Anterior cingulate cortex (tissue), 58 donors: ENCODE measurements around the gene SPECC1.

ENCODE experiments used
- DNase-seq, 58 donors: peaks; one replicate each; lab custom pipeline; 2025; lab: John Stamatoyannopoulos, UW

The SPECC1 gene

GRCh38 chr17:20121359-20122253, 112.4 kb downstream of the SPECC1 start:
- peak in 49 of 58 donors; percentile 20 to 82 (median 66) for DNase-seq

- DNase-seq, result peak in 15 of 58 donors; percentile 12 to 62 (median 32)
These were observed 113.2 kb downstream of the SPECC1 start for GRCh38 chr17:20122254-20122879.

- no peak for DNase-seq
These were observed 114.0 kb downstream of the SPECC1 start for GRCh38 chr17:20123209-20123608.

GRCh38 chr17:20125724-20126123, 116.6 kb downstream of the SPECC1 start:
- peak in 1 of 58 donors; percentile 70 for DNase-seq

- no peak for DNase-seq
These were observed 118.3 kb downstream of the SPECC1 start for GRCh38 chr17:20127360-20128035.

GRCh38 chr17:20128036-20128667, 119.0 kb downstream of the SPECC1 start:
- DNase-seq, result no peak

GRCh38 chr17:20133517-20133916, 124.4 kb downstream of the SPECC1 start:
- DNase-seq, result no peak

- DNase-seq, result no peak
These were observed 132.2 kb downstream of the SPECC1 start for GRCh38 chr17:20141198-20141972.

GRCh38 chr17:20142268-20142667, 133.1 kb downstream of the SPECC1 start:
- DNase-seq, result no peak

GRCh38 chr17:20143740-20144139, 134.6 kb downstream of the SPECC1 start:
- no peak for DNase-seq

- DNase-seq, result no peak
These were observed 136.4 kb downstream of the SPECC1 start for GRCh38 chr17:20145567-20145966.

- DNase-seq, result no peak
These were observed 140.1 kb downstream of the SPECC1 start for GRCh38 chr17:20149251-20149650.

- no peak for DNase-seq
These were observed 142.0 kb downstream of the SPECC1 start for GRCh38 chr17:20151174-20151573.

- DNase-seq, result no peak
These were observed 144.1 kb downstream of the SPECC1 start for GRCh38 chr17:20153231-20153630.

GRCh38 chr17:20154286-20155000, 145.3 kb downstream of the SPECC1 start:
- peak in 7 of 58 donors; percentile 4 to 30 (median 13) for DNase-seq

GRCh38 chr17:20155258-20156195, 146.4 kb downstream of the SPECC1 start:
- DNase-seq, result peak; percentile 59 to 98 (median 92)

- peak in 8 of 58 donors; percentile 26 to 39 (median 35) for DNase-seq
These were observed 147.2 kb downstream of the SPECC1 start for GRCh38 chr17:20156196-20157000.
